GM12878 (cell line): ENCODE results near the gene AANAT. TPM values are rescaled to one million over a fixed set of nuclear protein-coding genes. Genes with fewer than 3 reads are reported as not detected.

Experiments
- ATAC-seq: fragments of 200-7000 bp; cut with Tn5 transposase; 3 replicates; pipeline ENCODE4 v1.9.1; 2020; ENCODE audit warnings: mild to moderate bottlenecking, moderate library complexity
- BruUV-seq: library from RNA; stranded (reverse); fragments of 400-500 nt; replicated peaks from 2 replicates; lab custom pipeline; 2021; lab: Mats Ljungman, UMichigan
- CTCF ChIA-PET: fragments of 300-600 bp; sonication (Branson Sonifier 250); formaldehyde crosslinking; extraction: SDS; loops from one replicate; lab custom pipeline; 2021; ENCODE audit warnings: inconsistent platforms; lab: Yijun Ruan, JAX
- POLR2A ChIA-PET: fragments of 350-600 bp; formaldehyde crosslinking; extraction: SDS; loops from one replicate; lab custom pipeline; 2021; ENCODE audit warnings: inconsistent platforms; lab: Charles Lee
- RAD21 ChIA-PET: fragments of 300-600 bp; sonication (Branson Sonifier 250); formaldehyde crosslinking; loops from one replicate; lab custom pipeline; 2023; ENCODE audit warnings: antibody characterized with exemption; ENCODE audit not compliant: unreplicated experiment; lab: Charles Lee
- SMC1A ChIA-PET: fragments of 300-600 bp; sonication (Branson Sonifier 250); formaldehyde crosslinking; loops from one replicate; lab custom pipeline; 2023; ENCODE audit not compliant: unreplicated experiment, uncharacterized antibody; lab: Charles Lee
- DNase-seq: peaks from one replicate; pipeline ENCODE4 v3.0.0-alpha.2; 2011; ENCODE audit warnings: low read depth, low spot score
- FAIRE-seq: peaks from 3 replicates; lab custom pipeline; 2011; peaks lifted over from hg19 to GRCh38; lab: Jason Lieb, UNC
- H2AFZ ChIP-seq: 2 replicates; pipeline ENCODE4 v1.6.0; 2011; ENCODE audit warnings: low read depth, low read length, control low read depth; ENCODE audit not compliant: control insufficient read depth
- H3K27ac ChIP-seq: 2 replicates; pipeline ENCODE4 v1.5.1; 2011; ENCODE audit warnings: control low read depth; ENCODE audit not compliant: control insufficient read depth, insufficient read depth
- H3K27me3 ChIP-seq, 2 experiments: replicated peaks in 1 of 2; 2 replicates each; pipeline versions ENCODE4 v1.6.0 to v1.6.1; 2011; ENCODE audit warnings: low read length in 1 of 2; ENCODE audit not compliant: control insufficient read depth in 2 of 2, insufficient read depth in 2 of 2
- H3K36me3 ChIP-seq, 2 experiments: 2 replicates each; pipeline ENCODE4 v1.5.1; 2011; ENCODE audit warnings: low read length in 1 of 2; ENCODE audit not compliant: control insufficient read depth in 2 of 2, insufficient read depth in 2 of 2
- H3K4me1 ChIP-seq: 2 replicates; pipeline ENCODE4 v1.6.1; 2011; ENCODE audit warnings: mild to moderate bottlenecking, low read length, moderate library complexity, mixed read lengths; ENCODE audit not compliant: control insufficient read depth, insufficient read depth
- H3K4me2 ChIP-seq: 2 replicates; pipeline ENCODE4 v1.6.0; 2011; ENCODE audit warnings: control low read depth; ENCODE audit not compliant: control insufficient read depth, insufficient read depth
- H3K4me3 ChIP-seq: fragments of 200-600 bp; sonication (generic); 2 replicates; pipeline ENCODE4 v1.5.1; 2016
- H3K79me2 ChIP-seq: 2 replicates; pipeline ENCODE4 v1.6.0; 2011; ENCODE audit warnings: low read length; ENCODE audit not compliant: control insufficient read depth, insufficient read depth
- H3K9ac ChIP-seq: 2 replicates; pipeline ENCODE4 v1.8.0; 2011; ENCODE audit warnings: low read length, control low read depth, mixed read lengths; ENCODE audit not compliant: control insufficient read depth, insufficient read depth
- H3K9me3 ChIP-seq: replicated peaks from 3 replicates; pipeline ENCODE4 v1.5.1; 2011; ENCODE audit warnings: mild to moderate bottlenecking, low read length; ENCODE audit not compliant: control insufficient read depth, insufficient read depth
- H4K20me1 ChIP-seq: 2 replicates; pipeline ENCODE4 v1.6.0; 2011; ENCODE audit not compliant: control insufficient read depth, insufficient read depth
- ASH2L ChIP-seq: fragments of 300-600, 200-600 bp; sonication (generic); IDR thresholded peaks from 2 replicates; pipeline ENCODE4 v1.6.1; 2017; ENCODE audit warnings: low read depth, mild to moderate bottlenecking, borderline replicate concordance
- CUX1 ChIP-seq: IDR thresholded peaks from 2 replicates; pipeline ENCODE4 v1.6.1; 2012; ENCODE audit warnings: improper control_type of control experiment, low read depth, low read length; ENCODE audit not compliant: insufficient replicate concordance
- IKZF1 ChIP-seq: fragments of 450-650 bp; conservative IDR thresholded peaks from 2 replicates; pipeline ENCODE4 v1.6.1; 2017; ENCODE audit warnings: antibody characterized with exemption, mild to moderate bottlenecking
- IRF4 ChIP-seq: IDR thresholded peaks from 2 replicates; pipeline ENCODE4 v1.6.1; 2011; ENCODE audit warnings: low read depth, low read length
- KDM1A ChIP-seq: fragments of 200-600 bp; sonication (generic); IDR thresholded peaks from 2 replicates; pipeline ENCODE4 v1.6.1; 2016; ENCODE audit warnings: borderline replicate concordance
- MLLT1 ChIP-seq: fragments of 450-650 bp; IDR thresholded peaks from 2 replicates; pipeline ENCODE4 v1.6.1; 2016; ENCODE audit warnings: mild to moderate bottlenecking
- NFIC ChIP-seq: IDR thresholded peaks from 2 replicates; pipeline ENCODE4 v1.6.1; 2012; ENCODE audit warnings: low read depth, mild to moderate bottlenecking, inconsistent platforms, low read length, moderate library complexity
- PBX3 ChIP-seq: IDR thresholded peaks from 2 replicates; pipeline ENCODE4 v1.6.1; 2011; ENCODE audit warnings: mild to moderate bottlenecking, low read depth, low read length, moderate library complexity; ENCODE audit not compliant: insufficient replicate concordance
- POLR2AphosphoS5 ChIP-seq: IDR thresholded peaks from 2 replicates; pipeline ENCODE4 v1.6.1; 2011; ENCODE audit warnings: mild to moderate bottlenecking, low read length, inconsistent platforms
- RB1 ChIP-seq: fragments of 450-650 bp; formaldehyde crosslinking; IDR thresholded peaks from 2 replicates; pipeline ENCODE4 v1.6.1; 2017; ENCODE audit warnings: mild to moderate bottlenecking, borderline replicate concordance
- RELB ChIP-seq: fragments of 450-650 bp; IDR thresholded peaks from 2 replicates; pipeline ENCODE4 v1.6.1; 2017; ENCODE audit warnings: low read depth, mild to moderate bottlenecking, moderate library complexity
- STAT3 ChIP-seq: IDR thresholded peaks from 2 replicates; pipeline ENCODE4 v1.6.1; 2011; ENCODE audit warnings: low read depth, low read length, improper control_type of control experiment
- TBL1XR1 ChIP-seq: IDR thresholded peaks from 2 replicates; pipeline ENCODE4 v1.6.1; 2012; ENCODE audit warnings: low read depth, low read length, improper control_type of control experiment
- YBX1 ChIP-seq: fragments of 450-650 bp; IDR thresholded peaks from 2 replicates; pipeline ENCODE4 v1.6.1; 2016; ENCODE audit warnings: antibody characterized with exemption
- ZBED1 ChIP-seq: IDR thresholded peaks from 2 replicates; pipeline ENCODE4 v1.6.1; 2016; ENCODE audit warnings: borderline replicate concordance
- ZSCAN29 ChIP-seq: fragments of 450-650 bp; IDR thresholded peaks from 2 replicates; pipeline ENCODE4 v1.6.1; 2017; ENCODE audit warnings: mild to moderate bottlenecking, moderate library complexity
- WGBS: methylation state at CpG from one replicate; pipeline ENCODE4 v1.1.6; 2016; ENCODE audit warnings: low lambda C conversion rate; ENCODE audit not compliant: insufficient replicate concordance, insufficient coverage; ENCODE audit errors: missing lambda C conversion rate; 5-methylcytosine and 5-hydroxymethylcytosine counted together
- in situ Hi-C: fragments of 300-500 bp; cut with MboI; formaldehyde crosslinking; loops from 9 replicates; pipeline ENCODE4 v1.14.3; 2018; ENCODE audit warnings: mixed read lengths
- intact Hi-C: fragments of 100-400 bp; cut with micrococcal nuclease; formaldehyde crosslinking; loops from one replicate; pipeline ENCODE4 v1.14.2; 2022; ENCODE audit not compliant: unreplicated experiment
- polyA plus RNA-seq, 11 experiments: library from polyadenylated mRNA; depleted of rRNA in 4 of 11; unstranded in 6 of 11; stranded (reverse) in 5 of 11; fragments of >200 nt; fragmentation: Nextera tagmentation in 4 of 11; fragmentation: Illumina TruSeq in 1 of 11; extraction: Ambion mirVana in 4 of 11; extraction: Trizol in 1 of 11; gene quantifications; 1 replicate in 1 of 11; 2 replicates in 10 of 11; pipeline versions ENCODE4 v1.2.1 to v1.2.3, GENCODE V29; 2011 to 2016; ENCODE audit warnings: inconsistent platforms in 2 of 11, missing spikeins in 2 of 11, low read depth in 1 of 11
- total RNA-seq, 4 experiments: library from RNA; depleted of rRNA in 3 of 4; stranded (reverse); fragments of >200 nt in 3 of 4; fragmentation: Illumina TruSeq in 1 of 4; extraction: Trizol in 1 of 4; gene quantifications; 2 replicates each; pipeline versions ENCODE4 v1.2.1 to v1.2.3, GENCODE V29; 2013 to 2021

Gene AANAT
- total and polyA plus RNA-seq, 10 of the 15 experiments (the other 5 are each of a cell fraction or from before 2014, with no cell fraction given), result 0.23 TPM; not detected in 9

GRCh38 chr17:76451506-76451905, 15.9 kb upstream of the AANAT start:
- ChIA-PET CTCF (interaction anchor here (4.6 kb wide), 1 partner anchor 43 kb away, joined by 22 read pairs; no protein-coding TSS in a partner anchor), RAD21 (no interaction called here), SMC1A (interaction anchor here (0.8 to 2.5 kb wide), 4 partner anchors 8 to 55 kb away, joined by 3 to 7 read pairs (median 4); no protein-coding TSS in a partner anchor), POLR2A (interaction anchor here (0.7 to 2.2 kb wide), 2 partner anchors 48 to 51 kb away, joined by 3 to 7 read pairs; no protein-coding TSS in a partner anchor)
- in situ Hi-C loops (no loop called here), intact Hi-C loops (no loop called here)
- H4K20me1 ChIP-seq, result 0 out of 2 replicates have a peak, but pooled peaks cover 2% of the 10 kb centered on the region
- no peak overlapping the region for H2AFZ ChIP-seq
- no peak for ATAC-seq
- H3K4me3 ChIP-seq, result peak overlapping the region; percentile 88
- FAIRE-seq, result no peak
- no peaks in the 10 kb centered on the region for H3K9me3 ChIP-seq
- no peak for DNase-seq
- no peaks in the 10 kb centered on the region for H3K36me3 ChIP-seq
- peaks cover 15% of the 10 kb centered on the region for H3K4me1 ChIP-seq
- H3K9ac ChIP-seq, result peak overlapping the region; percentile 63
- no peaks in the 10 kb centered on the region for H3K27me3 ChIP-seq
- no TSS peak for BruUV-seq
- H3K4me2 ChIP-seq, result peak overlapping the region; percentile 93
- 60% methylated on average over 6 of the region's 6 CpGs for WGBS
- H3K27ac ChIP-seq, result no peak overlapping the region
- H3K79me2 ChIP-seq, result peaks cover 61% of the 10 kb centered on the region
- TF ChIP-seq PBX3 (no peak), POLR2AphosphoS5 (no peak), KDM1A (no peak), ZBED1 (no peak), ZSCAN29 (no peak), TBL1XR1 (no peak), CUX1 (no peak), ASH2L (no peak), YBX1 (no peak), RELB (no peak), RB1 (no peak), MLLT1 (no peak), STAT3 (no peak), IKZF1 (no peak), NFIC (no peak), IRF4 (no peak)
